Activated CD8-positive, alpha-beta T cell treated with anti-CD3 and anti-CD28 coated beads for 36 hours (primary cell): ENCODE results near the gene BTG4. TPM values are rescaled to one million over a fixed set of nuclear protein-coding genes. Genes with fewer than 3 reads are reported as not detected.

ENCODE experiments used
- ATAC-seq: fragments of 200-7000 bp; cut with Tn5 transposase; one replicate; pipeline ENCODE4 v1.10.0; 2021; ENCODE audit warnings: mild to moderate bottlenecking, moderate library complexity
- CTCF ChIA-PET: fragments of 350-600 bp; sonication (Branson Sonifier 250); formaldehyde crosslinking; loops from one replicate; lab custom pipeline; 2021; ENCODE audit warnings: antibody characterized with exemption; lab: Charles Lee
- POLR2A ChIA-PET: fragments of 350-600 bp; sonication (Branson Sonifier 250); formaldehyde crosslinking; loops from one replicate; lab custom pipeline; 2021; ENCODE audit warnings: antibody characterized with exemption; lab: Charles Lee
- DNase-seq: peaks from one replicate; pipeline ENCODE4 v3.0.0-alpha.2; 2020
- H3K27ac Mint-ChIP-seq: one replicate; pipeline ENCODE4 v1.8.0; 2021; ENCODE audit warnings: mild to moderate bottlenecking, mixed read lengths
- H3K27me3 Mint-ChIP-seq: one replicate; pipeline ENCODE4 v1.8.0; 2021; ENCODE audit warnings: mixed read lengths
- H3K36me3 Mint-ChIP-seq: one replicate; pipeline ENCODE4 v1.8.0; 2021; ENCODE audit warnings: low read depth, mixed read lengths
- H3K4me1 Mint-ChIP-seq: one replicate; pipeline ENCODE4 v1.8.0; 2021; ENCODE audit warnings: low read depth, mixed read lengths
- H3K4me3 Mint-ChIP-seq: one replicate; pipeline ENCODE4 v1.8.0; 2021; ENCODE audit warnings: mild to moderate bottlenecking, moderate library complexity, mixed read lengths
- H3K9me3 Mint-ChIP-seq: one replicate; pipeline ENCODE4 v1.8.0; 2021; ENCODE audit warnings: mixed read lengths
- CTCF ChIP-seq: fragments of 200-600 bp; IDR thresholded peaks from one replicate; pipeline ENCODE4 v1.8.0; 2022; ENCODE audit warnings: antibody characterized with exemption, mild to moderate bottlenecking
- intact Hi-C: fragments of 100-400 bp; cut with micrococcal nuclease; formaldehyde crosslinking; loops from one replicate; pipeline ENCODE4 v1.10.0; 2022
- total RNA-seq, 2 experiments: library from RNA; stranded (reverse); gene quantifications; one replicate each; pipeline ENCODE4 v1.2.3, GENCODE V29; 2021

The BTG4 gene
- total RNA-seq, 2 experiments from 2014 or later: 0.36 to 0.98 TPM

- H3K27me3 Mint-ChIP-seq: peaks cover 4% of the 10 kb centered on the region
- POLR2A ChIA-PET: no interaction called here
- no peaks in the 10 kb centered on the region for H3K36me3 Mint-ChIP-seq
- CTCF ChIA-PET: no interaction called here
- intact Hi-C loops: no loop called here
- peaks cover 3% of the 10 kb centered on the region for H3K4me1 Mint-ChIP-seq
- H3K27ac Mint-ChIP-seq: no peak overlapping the region
- no peak for ATAC-seq
- H3K9me3 Mint-ChIP-seq: peaks cover 5% of the 10 kb centered on the region
- H3K4me3 Mint-ChIP-seq: no peak overlapping the region
- TF ChIP-seq CTCF: no peak
- no peak for DNase-seq
These were observed 37.8 kb downstream of the BTG4 start for GRCh38 chr11:111474432-111474831.

- no peak overlapping the region for H3K27ac Mint-ChIP-seq
- peaks cover 5% of the 10 kb centered on the region for H3K9me3 Mint-ChIP-seq
- POLR2A ChIA-PET: no interaction called here
- no peaks in the 10 kb centered on the region for H3K36me3 Mint-ChIP-seq
- TF ChIP-seq CTCF: no peak
- intact Hi-C loops: no loop called here
- no peak for ATAC-seq
- no peak for DNase-seq
- CTCF ChIA-PET: interaction anchor here (1.1 kb wide), 1 partner anchor 18 kb away, joined by 3 read pairs; no protein-coding TSS in a partner anchor
- peaks cover 5% of the 10 kb centered on the region for H3K27me3 Mint-ChIP-seq
- H3K4me1 Mint-ChIP-seq: peaks cover 6% of the 10 kb centered on the region
- H3K4me3 Mint-ChIP-seq: no peak overlapping the region
These were observed 40.0 kb downstream of the BTG4 start for GRCh38 chr11:111472228-111472627.

GRCh38 chr11:111469200-111469599, 43.0 kb downstream of the BTG4 start:
- DNase-seq (no peak), ATAC-seq (no peak)
- Mint-ChIP-seq H3K36me3 (no peaks in the 10 kb centered on the region), H3K4me1 (peaks cover 10% of the 10 kb centered on the region), H3K9me3 (peaks cover 1% of the 10 kb centered on the region), H3K27ac (peak overlapping the region; percentile 50), H3K27me3 (peaks cover 1% of the 10 kb centered on the region), H3K4me3 (no peak overlapping the region)
- TF ChIP-seq CTCF: no peak
- POLR2A ChIA-PET: no interaction called here
- intact Hi-C loops: no loop called here
- CTCF ChIA-PET: interaction anchor here (1.0 to 1.6 kb wide), 2 partner anchors 10 to 14 kb away, joined by 3 to 4 read pairs; no protein-coding TSS in a partner anchor

- no peak overlapping the region for H3K27ac Mint-ChIP-seq
- intact Hi-C loops: no loop called here
These were observed 45.6 kb downstream of the BTG4 start for GRCh38 chr11:111466615-111467014.

More at GRCh38 chr11:111466615-111467014, 45.6 kb downstream of the BTG4 start:
- Mint-ChIP-seq H3K4me1 (peaks cover 10% of the 10 kb centered on the region), H3K9me3 (no peaks in the 10 kb centered on the region), H3K4me3 (no peak overlapping the region), H3K27me3 (peaks cover 3% of the 10 kb centered on the region), H3K36me3 (no peaks in the 10 kb centered on the region)
- no peak for ATAC-seq
- DNase-seq: peak; percentile 16
- CTCF ChIA-PET: no interaction called here
- no peak for TF ChIP-seq CTCF
- POLR2A ChIA-PET: no interaction called here
